COLO829 (cell line): Measurements from ENCODE around the gene CYP4F12.

ENCODE experiments used
- DNase-seq: peaks from one replicate; pipeline ENCODE4 v3.0.0; 2012; ENCODE audit warnings: low spot score

The CYP4F12 gene

GRCh38 chr19:15672580-15673175, at the start of gene CYP4F12:
TSS of gene CYP4F12 (plus strand) at chr19:15673087. CDS start at chr19:15673530, 443 bp downstream.
- DNase-seq: no peak

GRCh38 chr19:15623711-15624318, 49.1 kb upstream of the CYP4F12 start:
- DNase-seq: no peak

GRCh38 chr19:15628236-15629002, 44.5 kb upstream of the CYP4F12 start:
- no peak for DNase-seq

GRCh38 chr19:15629003-15629880, 43.6 kb upstream of the CYP4F12 start:
- peak; percentile 54 for DNase-seq

GRCh38 chr19:15631817-15632216, 41.1 kb upstream of the CYP4F12 start:
- DNase-seq: peak; percentile 18

GRCh38 chr19:15633082-15633835, 39.6 kb upstream of the CYP4F12 start:
- DNase-seq: no peak

GRCh38 chr19:15634105-15634504, 38.8 kb upstream of the CYP4F12 start:
- no peak for DNase-seq

- DNase-seq: no peak
These were observed 37.7 kb upstream of the CYP4F12 start for GRCh38 chr19:15635016-15635805.

- DNase-seq: no peak
These were observed 36.9 kb upstream of the CYP4F12 start for GRCh38 chr19:15636026-15636425.

GRCh38 chr19:15639596-15639995, 33.3 kb upstream of the CYP4F12 start:
- no peak for DNase-seq

GRCh38 chr19:15640294-15640903, 32.5 kb upstream of the CYP4F12 start, which contains the start of gene CYP4F3:
TSS of gene CYP4F3 (plus strand) at chr19:15640897. CDS start at chr19:15641416, 519 bp downstream.
- no peak for DNase-seq

GRCh38 chr19:15640904-15641597, 31.8 kb upstream of the CYP4F12 start:
- no peak for DNase-seq

GRCh38 chr19:15641901-15642491, 30.9 kb upstream of the CYP4F12 start:
- no peak for DNase-seq

- no peak for DNase-seq
These were observed 30.1 kb upstream of the CYP4F12 start for GRCh38 chr19:15642807-15643206.

GRCh38 chr19:15643387-15643786, 29.5 kb upstream of the CYP4F12 start:
- no peak for DNase-seq

- no peak for DNase-seq
These were observed 28.7 kb upstream of the CYP4F12 start for GRCh38 chr19:15644066-15644741.

GRCh38 chr19:15644816-15645215, 28.1 kb upstream of the CYP4F12 start:
- no peak for DNase-seq

- no peak for DNase-seq
These were observed 23.4 kb upstream of the CYP4F12 start for GRCh38 chr19:15649526-15649925.
